ENCODE measurements around the gene TEX26. TPM values are rescaled to one million over a fixed set of nuclear protein-coding genes. Genes with fewer than 3 reads are reported as not detected.

TEX26 gene
- total RNA-seq, 1 donor from 2014 or later = not detected

DNA sequence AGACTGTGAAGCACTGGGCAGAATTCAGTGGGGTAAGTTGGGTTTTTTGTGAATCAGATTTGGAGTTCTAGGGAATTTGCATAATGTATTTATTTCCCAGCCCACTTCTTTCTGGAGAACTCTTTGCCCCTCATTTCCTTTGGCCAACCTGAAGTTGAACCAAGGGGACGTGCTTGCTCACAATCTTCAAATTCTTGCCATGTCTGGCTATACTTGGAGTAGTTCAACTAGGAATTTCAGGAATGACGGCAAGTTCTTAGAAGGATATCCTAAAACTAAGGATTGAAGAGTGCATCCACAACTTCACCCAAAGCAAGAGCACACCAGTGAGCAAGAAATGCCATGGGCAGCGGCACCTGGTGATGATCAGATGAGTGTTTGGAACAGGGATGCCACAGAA is 88.5 kb downstream of the TEX26 start:
- Mint-ChIP-seq H3K27me3 (peaks cover 54% of the 10 kb centered on the region), H3K27ac (no peak overlapping the region), H3K36me3 (ENCODE audit: low read depth) (no peaks in the 10 kb centered on the region), H3K4me1 (no peaks in the 10 kb centered on the region), H3K4me3 (no peak overlapping the region), H3K9me3 (no peaks in the 10 kb centered on the region)
- intact Hi-C loops (cut with micrococcal nuclease) = no loop called here
- DNase-seq = no peak

- Mint-ChIP-seq H3K27ac (no peak overlapping the region), H3K4me3 (no peak overlapping the region), H3K9me3 (no peaks in the 10 kb centered on the region), H3K36me3 (ENCODE audit: low read depth) (no peaks in the 10 kb centered on the region), H3K4me1 (no peaks in the 10 kb centered on the region), H3K27me3 (peaks cover 47% of the 10 kb centered on the region)
- no peak for DNase-seq
- intact Hi-C loops (cut with micrococcal nuclease) = no loop called here
Observed at GRCh38 chr13:31022288-31022895, 89.9 kb downstream of the TEX26 start.

DNA sequence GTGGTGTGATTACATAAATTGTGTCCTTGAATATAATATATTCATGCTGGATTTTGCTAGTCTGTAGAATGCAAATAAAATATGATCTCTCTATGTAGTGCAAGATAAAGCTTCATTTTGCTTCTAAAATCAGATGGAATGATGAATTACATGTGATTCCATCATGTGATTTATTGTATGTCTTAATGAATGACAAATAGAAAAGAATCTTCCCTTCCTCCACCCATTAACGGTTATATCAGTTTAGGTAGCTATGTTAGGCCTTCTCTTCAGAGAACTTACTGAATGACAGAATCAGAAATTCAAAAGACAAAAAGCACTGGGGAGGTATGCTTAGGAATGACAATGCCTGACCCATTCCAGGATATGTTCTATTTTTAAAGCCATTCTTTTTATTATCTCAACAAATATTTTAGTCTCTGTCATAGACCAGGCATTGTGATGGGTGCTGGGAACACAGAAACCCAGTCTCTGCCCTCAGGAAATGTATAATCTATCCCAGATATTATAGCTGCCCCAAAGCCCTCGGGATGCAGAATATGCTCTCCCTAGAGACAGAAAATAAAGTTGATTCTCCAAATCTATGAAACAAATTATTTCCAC is 90.6 kb downstream of the TEX26 start:
- no peak for DNase-seq
- intact Hi-C loops (cut with micrococcal nuclease) = no loop called here
- Mint-ChIP-seq H3K4me3 (no peak overlapping the region), H3K9me3 (no peaks in the 10 kb centered on the region), H3K27me3 (peaks cover 46% of the 10 kb centered on the region), H3K27ac (no peak overlapping the region), H3K36me3 (ENCODE audit: low read depth) (no peaks in the 10 kb centered on the region), H3K4me1 (no peaks in the 10 kb centered on the region)

Other genes starting within 250 kb of the TEX26 start
- gene ALOX5AP, start 197.1 kb upstream of the TEX26 start, total RNA-seq = 33.3 and 33.4 TPM in 2 replicates
- gene MEDAG, start 26.4 kb upstream of the TEX26 start, total RNA-seq = not detected in 2 replicates
- 381 and 385 TPM in 2 replicates for gene HSPH1, start 229.2 kb downstream of the TEX26 start, total RNA-seq

All from activated CD4-positive, alpha-beta T cell treated with anti-CD3 and anti-CD28 coated beads, Interleukin-2, amount 10 ng/mL, durations not matched to agents 24 days and 14 days (primary cell).